ENCODE results near the gene CFAP70.

DNA sequence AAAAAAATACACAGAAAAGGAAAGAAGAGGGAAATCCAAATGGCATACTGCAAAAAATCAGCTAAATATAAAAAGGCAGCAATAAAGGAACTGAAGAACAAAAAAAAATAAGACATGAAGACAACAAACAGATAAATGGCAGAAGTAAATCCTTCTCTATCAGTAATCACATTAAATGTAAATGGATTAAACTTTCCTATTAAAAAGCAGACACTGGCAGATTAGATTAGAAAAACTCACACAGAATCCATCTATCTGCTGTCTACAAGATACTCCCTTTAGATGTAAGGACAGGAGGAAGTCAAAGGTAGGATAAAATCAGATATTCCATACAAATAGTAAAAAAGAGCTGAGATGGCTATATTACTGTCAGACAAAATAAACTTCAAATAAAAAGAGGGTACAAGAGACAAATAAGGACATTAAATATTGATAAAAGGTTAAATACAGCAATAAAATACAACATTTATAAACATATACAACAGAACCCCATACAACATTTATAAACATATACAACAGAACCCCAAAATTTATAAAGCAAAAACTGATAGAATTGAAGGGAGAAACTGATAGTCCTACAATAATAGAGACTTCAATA lies 51.4 kb downstream of the CFAP70 start:
- TF ChIP-seq, protein P1, sequence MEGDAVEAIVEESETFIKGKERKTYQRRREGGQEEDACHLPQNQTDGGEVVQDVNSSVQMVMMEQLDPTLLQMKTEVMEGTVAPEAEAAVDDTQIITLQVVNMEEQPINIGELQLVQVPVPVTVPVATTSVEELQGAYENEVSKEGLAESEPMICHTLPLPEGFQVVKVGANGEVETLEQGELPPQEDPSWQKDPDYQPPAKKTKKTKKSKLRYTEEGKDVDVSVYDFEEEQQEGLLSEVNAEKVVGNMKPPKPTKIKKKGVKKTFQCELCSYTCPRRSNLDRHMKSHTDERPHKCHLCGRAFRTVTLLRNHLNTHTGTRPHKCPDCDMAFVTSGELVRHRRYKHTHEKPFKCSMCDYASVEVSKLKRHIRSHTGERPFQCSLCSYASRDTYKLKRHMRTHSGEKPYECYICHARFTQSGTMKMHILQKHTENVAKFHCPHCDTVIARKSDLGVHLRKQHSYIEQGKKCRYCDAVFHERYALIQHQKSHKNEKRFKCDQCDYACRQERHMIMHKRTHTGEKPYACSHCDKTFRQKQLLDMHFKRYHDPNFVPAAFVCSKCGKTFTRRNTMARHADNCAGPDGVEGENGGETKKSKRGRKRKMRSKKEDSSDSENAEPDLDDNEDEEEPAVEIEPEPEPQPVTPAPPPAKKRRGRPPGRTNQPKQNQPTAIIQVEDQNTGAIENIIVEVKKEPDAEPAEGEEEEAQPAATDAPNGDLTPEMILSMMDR (IDR thresholded peaks at IDR 0.05; ENCODE audit: insufficient read depth, low read length) = no peak
- TF ChIP-seq POLR2AphosphoS5 (IDR thresholded peaks at IDR 0.05; ENCODE audit: low read depth) = no peak
- TF ChIP-seq REST (IDR thresholded peaks at IDR 0.05; ENCODE audit: insufficient replicate concordance, low read depth) = no peak
